HK-2 (cell line): ENCODE results near the gene DPM1.
"Not testable (repeated sequence)": the region's sequence is repeated elsewhere in the genome, so short reads cannot be mapped to it uniquely, and the experiment has no call there.

Source experiments
- DNase-seq: peaks from one replicate; pipeline ENCODE4 v3.0.0-alpha.2; 2018; ENCODE audit not compliant: unreplicated experiment

The DPM1 gene

GRCh38 chr20:50980071-50980681 lies 21.8 kb upstream of the DPM1 start:
- DNase-seq: peak; percentile 82

GRCh38 chr20:50978533-50978932 lies 20.2 kb upstream of the DPM1 start:
- DNase-seq: not testable (repeated sequence)

DNA sequence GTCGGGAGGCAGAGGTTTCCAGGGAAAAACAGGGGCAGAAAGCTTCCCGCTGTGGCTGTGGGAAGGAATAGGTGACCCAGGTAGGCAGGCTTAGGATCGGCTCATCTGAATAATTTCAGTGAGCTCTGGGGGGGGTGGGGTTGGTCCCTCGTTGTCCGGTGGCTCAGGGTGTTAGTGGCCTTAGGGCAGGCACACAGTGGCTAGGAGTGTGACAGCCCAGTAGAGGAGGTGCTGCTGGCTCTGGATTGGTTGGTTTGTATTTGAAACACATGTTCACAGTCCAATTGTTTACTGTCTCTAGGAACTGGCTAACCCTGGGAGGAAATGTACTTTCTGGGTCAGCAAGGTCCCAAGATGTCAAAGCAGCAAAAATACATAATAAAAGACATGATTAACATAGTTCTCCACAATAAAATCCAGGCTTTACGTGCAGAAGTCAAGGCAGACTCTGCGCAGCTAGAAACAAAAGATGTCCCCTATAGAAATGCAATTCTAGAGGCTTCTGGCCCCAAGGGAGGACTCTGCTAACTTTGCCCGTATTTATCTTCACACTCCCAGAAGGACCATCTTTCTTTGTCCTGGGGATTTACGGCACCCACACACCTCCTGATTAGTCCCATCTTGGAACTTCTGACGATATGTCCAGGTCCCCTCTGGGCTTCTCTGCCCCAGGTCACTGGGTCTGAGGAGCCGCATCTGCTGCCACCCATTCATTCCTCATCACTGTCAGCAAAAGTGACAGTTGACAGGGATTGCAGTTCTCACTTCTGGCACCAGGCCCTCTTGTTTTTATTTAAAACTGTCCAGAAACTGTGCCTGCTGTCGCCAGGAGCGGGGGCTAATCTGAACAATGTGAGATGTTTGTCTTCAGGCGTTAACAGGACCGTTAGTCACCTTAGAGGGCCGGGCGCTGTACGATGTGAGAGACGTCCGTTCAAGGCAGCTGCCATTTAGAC lies 19.0 kb upstream of the DPM1 start:
- no peak for DNase-seq

DNA sequence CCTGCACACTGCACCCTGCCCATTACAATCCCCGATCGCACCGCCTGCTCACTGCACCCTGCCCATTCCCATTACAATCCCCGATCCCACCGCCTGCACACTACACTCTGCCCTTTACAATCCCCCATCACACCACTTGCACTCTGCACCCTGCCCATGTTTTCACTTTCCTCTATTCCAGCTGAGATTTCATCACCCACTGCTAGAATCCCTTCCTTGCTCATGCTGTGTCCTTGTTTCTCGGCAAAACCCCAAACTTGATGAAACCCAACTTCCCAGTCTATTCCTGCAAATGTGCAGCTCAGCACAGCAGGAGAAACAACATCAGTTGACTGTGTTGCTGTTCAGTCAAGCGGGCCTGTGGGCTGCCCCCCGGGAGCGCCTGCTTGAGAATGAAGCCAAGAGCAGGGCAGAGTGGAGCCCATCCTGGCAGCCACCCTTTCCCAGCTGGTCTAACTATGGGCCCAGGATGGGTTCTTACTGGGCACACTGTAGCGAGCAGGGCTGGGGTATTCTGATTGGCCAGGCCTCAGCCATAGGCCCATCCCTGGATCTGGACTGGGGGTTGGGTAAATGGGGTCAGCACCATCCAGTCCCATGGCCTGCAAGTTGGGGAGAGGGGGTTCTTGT lies 17.5 kb upstream of the DPM1 start:
- no peak for DNase-seq

GRCh38 chr20:50969912-50970311 lies 11.6 kb upstream of the DPM1 start:
- DNase-seq: no peak

DNA sequence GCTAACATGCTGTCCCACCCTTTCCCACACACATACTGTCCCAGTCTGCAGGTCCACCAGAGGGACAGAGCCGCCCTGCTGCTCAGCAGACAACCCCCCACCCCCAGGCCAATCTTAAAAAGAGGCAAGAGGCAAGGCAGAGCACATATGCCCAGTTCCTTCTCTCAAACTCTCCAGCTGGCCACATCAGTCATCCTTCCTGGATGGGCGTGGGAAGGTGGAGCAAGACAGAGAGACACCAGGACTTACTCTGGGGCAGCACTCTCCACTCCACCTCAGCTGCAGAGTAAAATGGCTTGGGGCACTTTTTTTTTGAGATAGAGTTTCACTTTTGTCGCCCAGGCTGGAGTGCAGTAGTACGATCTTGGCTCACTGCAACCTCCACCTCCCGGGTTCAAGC lies 11.1 kb upstream of the DPM1 start:
- DNase-seq: no peak

- DNase-seq: no peak
Measured at GRCh38 chr20:50968289-50968688, 10.0 kb upstream of the DPM1 start.

DNA sequence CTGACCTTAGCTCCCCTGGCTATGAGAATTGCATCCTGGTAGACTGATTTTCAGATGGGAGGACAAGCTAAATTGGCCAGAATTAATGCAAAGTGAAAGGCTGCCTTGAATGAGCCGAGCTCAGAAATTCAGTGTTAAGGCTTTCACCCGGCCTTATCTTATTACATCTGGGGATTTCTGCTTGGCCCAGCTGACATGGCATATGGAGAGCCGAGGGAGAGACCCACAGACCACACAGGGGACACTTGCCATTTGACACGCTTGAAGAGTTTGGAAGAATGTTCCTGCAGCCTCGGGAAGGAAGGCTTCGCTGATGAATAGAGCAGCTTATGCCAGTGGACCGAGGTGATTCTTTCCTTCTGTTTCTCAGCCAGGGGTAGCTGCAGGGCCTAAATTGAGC lies 9.3 kb upstream of the DPM1 start:
- DNase-seq: peak; percentile 67

DNA sequence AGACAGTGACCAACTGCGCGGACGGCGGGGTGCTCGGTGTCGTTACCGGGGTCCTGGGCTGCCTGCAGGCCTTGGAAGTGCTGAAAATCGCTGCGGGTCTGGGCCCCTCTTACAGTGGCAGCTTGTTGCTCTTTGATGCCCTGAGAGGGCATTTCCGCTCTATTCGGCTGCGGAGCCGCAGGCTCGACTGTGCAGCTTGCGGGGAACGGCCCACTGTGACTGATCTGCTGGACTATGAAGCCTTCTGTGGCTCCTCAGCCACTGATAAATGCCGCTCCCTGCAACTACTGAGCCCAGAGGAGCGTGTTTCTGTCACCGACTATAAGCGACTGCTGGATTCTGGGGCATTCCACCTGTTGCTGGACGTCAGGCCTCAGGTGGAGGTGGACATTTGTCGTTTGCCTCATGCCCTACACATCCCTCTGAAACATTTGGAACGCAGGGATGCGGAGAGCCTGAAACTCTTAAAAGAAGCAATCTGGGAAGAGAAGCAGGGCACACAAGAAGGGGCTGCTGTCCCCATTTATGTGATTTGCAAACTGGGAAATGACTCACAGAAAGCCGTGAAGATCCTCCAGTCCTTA lies 1.3 kb upstream of the DPM1 start:
- DNase-seq: no peak

DNA sequence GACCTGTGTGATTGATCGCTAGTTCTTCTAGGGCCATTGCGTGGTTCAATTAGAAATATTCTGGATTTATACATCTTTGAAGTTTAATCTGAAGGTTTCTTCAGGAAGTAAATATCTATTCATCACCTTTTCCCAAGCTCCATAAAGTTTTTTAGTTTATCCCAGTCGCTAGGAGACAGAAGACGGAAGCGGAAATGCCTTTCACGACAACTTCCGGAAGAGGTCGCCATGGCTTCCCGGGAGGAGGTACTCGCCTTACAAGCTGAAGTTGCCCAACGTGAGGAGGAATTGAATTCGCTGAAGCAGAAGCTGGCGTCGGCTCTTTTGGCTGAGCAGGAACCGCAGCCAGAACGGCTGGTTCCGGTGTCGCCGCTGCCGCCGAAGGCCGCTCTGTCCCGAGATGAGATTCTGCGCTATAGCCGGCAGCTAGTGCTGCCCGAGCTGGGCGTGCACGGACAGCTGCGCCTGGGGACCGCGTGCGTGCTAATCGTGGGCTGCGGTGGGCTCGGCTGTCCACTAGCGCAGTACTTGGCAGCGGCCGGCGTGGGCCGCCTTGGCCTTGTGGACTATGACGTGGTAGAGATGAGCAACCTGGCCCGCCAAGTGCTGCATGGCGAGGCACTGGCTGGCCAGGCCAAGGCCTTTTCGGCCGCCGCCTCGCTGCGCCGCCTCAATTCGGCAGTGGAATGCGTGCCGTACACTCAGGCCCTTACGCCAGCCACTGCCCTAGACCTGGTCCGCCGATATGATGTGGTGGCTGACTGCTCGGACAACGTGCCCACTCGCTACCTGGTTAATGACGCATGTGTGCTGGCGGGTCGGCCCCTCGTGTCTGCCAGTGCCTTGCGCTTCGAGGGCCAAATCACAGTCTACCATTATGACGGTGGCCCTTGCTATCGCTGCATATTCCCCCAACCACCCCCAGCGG lies 547 bp upstream of the DPM1 start, which contains the start of gene MOCS3:
Gene MOCS3, plus strand, starts transcription at position 204 of the 928 bp plus-strand sequence. Its CDS starts 25 bp downstream, at position 229.
- peak; percentile 86 for DNase-seq

GRCh38 chr20:50957276-50957675 lies 1.1 kb downstream of the DPM1 start:
- DNase-seq: no peak

DNA sequence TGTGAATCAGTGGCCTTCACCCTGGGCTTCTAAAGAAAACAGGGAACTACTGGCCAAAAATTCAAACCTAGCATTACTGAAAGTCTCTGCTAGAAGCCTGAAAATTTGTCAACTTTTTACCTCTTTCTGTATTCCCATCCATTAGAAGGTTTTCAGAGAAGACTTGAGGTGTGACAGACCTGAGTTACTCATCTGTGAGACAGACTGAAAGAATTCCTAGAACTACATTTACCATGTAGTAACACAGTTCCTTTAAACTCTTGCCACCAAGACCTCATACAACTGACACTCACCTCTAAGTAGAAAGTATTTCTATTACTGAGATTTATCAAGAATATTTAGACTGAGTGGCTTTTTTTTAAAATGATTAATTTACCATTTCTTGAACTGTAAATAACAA lies 4.5 kb downstream of the DPM1 start:
- DNase-seq: no peak

- DNase-seq: no peak
Measured at GRCh38 chr20:50953196-50953595, 5.1 kb downstream of the DPM1 start.

DNA sequence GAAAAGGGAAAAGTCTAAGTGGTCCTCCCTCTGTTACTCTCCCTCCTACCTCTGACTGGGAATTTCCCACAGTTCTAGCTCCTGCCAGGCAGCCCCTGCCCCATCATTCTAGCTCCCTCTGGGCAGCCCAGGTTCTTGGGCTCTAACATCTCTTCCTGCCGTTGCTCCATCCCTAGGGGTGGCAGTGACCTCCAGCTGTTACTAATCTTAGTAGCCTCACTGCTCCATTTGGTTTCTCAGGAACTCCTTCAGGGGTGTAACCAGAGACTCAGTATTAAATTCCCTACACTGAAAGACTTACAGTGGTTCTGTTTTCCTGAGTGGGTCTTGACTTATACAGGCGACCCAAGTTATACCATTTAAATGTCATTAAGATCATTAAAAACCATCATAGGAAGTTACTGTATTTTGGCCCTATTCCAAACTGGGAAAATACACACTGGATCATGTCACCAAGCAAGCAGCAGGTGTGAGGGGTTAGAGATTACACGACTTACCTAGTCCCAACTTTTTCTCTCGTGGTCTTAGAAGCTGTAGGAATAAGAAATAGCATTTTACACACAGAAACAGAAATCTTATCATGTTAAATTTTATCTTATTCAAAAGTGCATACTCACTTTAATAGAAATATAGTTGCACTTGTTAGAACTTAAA lies 10.1 kb downstream of the DPM1 start:
- DNase-seq: no peak

- no peak for DNase-seq
Measured at GRCh38 chr20:50943069-50943468, 15.3 kb downstream of the DPM1 start.

DNA sequence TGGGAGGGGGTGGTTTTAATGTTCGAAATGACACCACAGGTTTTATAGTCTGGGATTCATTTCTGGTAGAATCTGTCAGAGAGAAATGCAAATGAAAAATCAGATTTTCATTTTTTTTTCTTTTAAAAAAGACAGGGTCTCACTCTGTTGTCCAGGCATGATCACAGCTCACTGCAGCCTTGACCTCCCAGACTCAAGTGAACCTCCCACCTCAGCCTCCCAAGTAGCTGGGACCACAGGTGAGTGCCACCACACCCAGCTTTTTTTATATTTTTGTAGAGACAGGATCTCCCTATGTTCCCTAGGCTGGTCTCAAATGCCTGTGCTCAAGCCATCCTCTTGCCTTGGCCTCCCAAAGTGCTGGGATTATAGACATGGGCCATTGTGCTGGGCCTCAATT lies 24.7 kb downstream of the DPM1 start:
- no peak for DNase-seq

- DNase-seq: no peak
Measured at GRCh38 chr20:50932691-50933280, 25.5 kb downstream of the DPM1 start.

DNA sequence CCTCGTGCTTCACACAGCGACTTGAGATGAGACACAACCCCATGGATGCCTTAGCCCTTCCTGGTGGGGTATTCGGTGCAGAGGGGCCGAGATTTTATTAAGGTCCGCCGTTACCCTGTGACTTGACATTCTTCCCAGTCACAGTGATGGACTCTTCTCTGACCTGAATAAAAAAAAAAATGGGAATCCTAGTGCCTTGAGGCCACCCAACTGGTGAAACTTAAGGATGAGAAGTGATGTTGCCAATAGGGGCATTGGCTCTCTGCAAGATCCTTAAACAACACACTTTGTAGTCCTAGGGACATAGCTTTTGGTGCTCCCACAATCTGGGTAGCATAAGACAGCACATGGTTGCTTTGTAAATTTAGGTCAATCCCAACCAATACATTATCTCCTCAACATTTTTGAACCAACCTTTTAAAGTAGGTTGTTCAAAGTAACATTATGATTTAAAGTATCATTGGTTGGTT lies 26.3 kb downstream of the DPM1 start:
- DNase-seq: no peak

DNA sequence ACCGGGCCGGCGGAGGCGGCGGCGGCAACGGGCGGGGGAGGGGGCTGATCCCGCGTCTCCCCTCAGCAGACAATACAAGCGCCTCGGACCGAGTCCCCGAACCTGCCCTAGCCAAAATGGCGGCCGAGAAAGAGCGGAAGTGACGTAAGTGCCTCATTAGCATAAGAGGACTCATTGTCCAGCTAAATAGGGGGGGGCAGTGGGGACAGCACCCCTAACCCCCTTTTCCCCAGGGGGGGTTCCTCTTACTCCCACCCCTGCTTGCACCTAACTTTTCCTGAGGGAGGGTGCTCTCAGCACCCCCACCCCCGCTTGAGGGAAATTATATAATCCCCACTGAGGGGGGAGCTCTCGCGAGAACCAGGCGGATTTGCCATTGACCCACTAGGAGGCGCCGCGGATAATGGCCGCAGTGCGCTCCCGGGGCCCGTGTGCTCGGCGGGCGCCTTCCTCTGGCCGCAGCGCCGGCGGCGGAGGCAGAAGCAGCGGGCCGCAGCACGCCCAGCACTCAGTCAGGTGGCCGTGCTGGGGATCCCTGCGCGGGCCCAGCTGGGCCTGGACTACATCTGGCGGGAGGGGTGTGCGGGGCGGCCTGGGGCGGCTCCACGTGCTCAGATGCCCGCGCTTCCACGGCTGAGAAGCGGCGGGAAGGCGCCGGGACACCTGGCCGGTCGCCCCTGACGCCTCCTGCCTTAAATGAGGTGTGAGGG lies 26.9 kb downstream of the DPM1 start, which contains the start of gene ADNP:
Gene ADNP, minus strand, starts transcription at position 132 of the 710 bp plus-strand sequence. CDS start 27,441 bp downstream, outside the sequence.
- DNase-seq: peak; percentile 93
